ENCODE data around the gene OSCP1.

The OSCP1 gene

GRCh38 chr1:36446271-36446670, 4.0 kb downstream of the OSCP1 start:
- DNase-seq = no peak

- DNase-seq = no peak
Measured at GRCh38 chr1:36443297-36443696, 7.0 kb downstream of the OSCP1 start.

- DNase-seq = no peak
Measured at GRCh38 chr1:36442337-36442736, 7.9 kb downstream of the OSCP1 start.

- no peak for DNase-seq
Measured at GRCh38 chr1:36440646-36441045, 9.6 kb downstream of the OSCP1 start.

- DNase-seq = no peak
Measured at GRCh38 chr1:36440044-36440443, 10.2 kb downstream of the OSCP1 start.

GRCh38 chr1:36438715-36439114, 11.5 kb downstream of the OSCP1 start:
- DNase-seq = no peak

GRCh38 chr1:36436821-36437220, 13.4 kb downstream of the OSCP1 start:
- DNase-seq = no peak

GRCh38 chr1:36433102-36433501, 17.1 kb downstream of the OSCP1 start:
- no peak for DNase-seq

- no peak for DNase-seq
Measured at GRCh38 chr1:36432616-36433015, 17.6 kb downstream of the OSCP1 start.

- DNase-seq = no peak
Measured at GRCh38 chr1:36425791-36426190, 24.5 kb downstream of the OSCP1 start.

GRCh38 chr1:36421649-36422048, 28.6 kb downstream of the OSCP1 start:
- no peak for DNase-seq

- DNase-seq = peak; percentile 91
Measured at GRCh38 chr1:36420836-36421317, 29.4 kb downstream of the OSCP1 start.

GRCh38 chr1:36420409-36420808, 29.8 kb downstream of the OSCP1 start:
- no peak for DNase-seq

GRCh38 chr1:36419569-36419968, 30.7 kb downstream of the OSCP1 start:
- no peak for DNase-seq

- DNase-seq = no peak
Measured at GRCh38 chr1:36419140-36419539, 31.1 kb downstream of the OSCP1 start.

GRCh38 chr1:36417931-36418330, 32.3 kb downstream of the OSCP1 start:
- DNase-seq = no peak

GRCh38 chr1:36415661-36416326, 34.5 kb downstream of the OSCP1 start:
- DNase-seq = no peak

- DNase-seq = no peak
Measured at GRCh38 chr1:36414384-36414783, 35.9 kb downstream of the OSCP1 start.

GRCh38 chr1:36411674-36412648, 38.3 kb downstream of the OSCP1 start:
- DNase-seq = no peak

GRCh38 chr1:36408479-36408878, 41.8 kb downstream of the OSCP1 start:
- no peak for DNase-seq

GRCh38 chr1:36406440-36406839, 43.8 kb downstream of the OSCP1 start:
- DNase-seq = no peak

- no peak for DNase-seq
Measured at GRCh38 chr1:36402504-36402890, 47.8 kb downstream of the OSCP1 start.

- DNase-seq = no peak
Measured at GRCh38 chr1:36401602-36402503, 48.4 kb downstream of the OSCP1 start.

Measured in activated T-cell treated with anti-CD3 and anti-CD28 coated beads for 4 hours (primary cell).